NOMO-1 (cell line): Measurements from ENCODE around the gene RERG.
"Not testable (repeated sequence)": the region's sequence is repeated elsewhere in the genome, so short reads cannot be mapped to it uniquely, and the experiment has no call there.

Experiments used
- DNase-seq, 2 experiments: peaks; one replicate each; lab custom pipeline; 2025; ENCODE audit not compliant: unreplicated experiment in 2 of 2; lab: John Stamatoyannopoulos, UW

Gene RERG, protein sequence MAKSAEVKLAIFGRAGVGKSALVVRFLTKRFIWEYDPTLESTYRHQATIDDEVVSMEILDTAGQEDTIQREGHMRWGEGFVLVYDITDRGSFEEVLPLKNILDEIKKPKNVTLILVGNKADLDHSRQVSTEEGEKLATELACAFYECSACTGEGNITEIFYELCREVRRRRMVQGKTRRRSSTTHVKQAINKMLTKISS

DNA sequence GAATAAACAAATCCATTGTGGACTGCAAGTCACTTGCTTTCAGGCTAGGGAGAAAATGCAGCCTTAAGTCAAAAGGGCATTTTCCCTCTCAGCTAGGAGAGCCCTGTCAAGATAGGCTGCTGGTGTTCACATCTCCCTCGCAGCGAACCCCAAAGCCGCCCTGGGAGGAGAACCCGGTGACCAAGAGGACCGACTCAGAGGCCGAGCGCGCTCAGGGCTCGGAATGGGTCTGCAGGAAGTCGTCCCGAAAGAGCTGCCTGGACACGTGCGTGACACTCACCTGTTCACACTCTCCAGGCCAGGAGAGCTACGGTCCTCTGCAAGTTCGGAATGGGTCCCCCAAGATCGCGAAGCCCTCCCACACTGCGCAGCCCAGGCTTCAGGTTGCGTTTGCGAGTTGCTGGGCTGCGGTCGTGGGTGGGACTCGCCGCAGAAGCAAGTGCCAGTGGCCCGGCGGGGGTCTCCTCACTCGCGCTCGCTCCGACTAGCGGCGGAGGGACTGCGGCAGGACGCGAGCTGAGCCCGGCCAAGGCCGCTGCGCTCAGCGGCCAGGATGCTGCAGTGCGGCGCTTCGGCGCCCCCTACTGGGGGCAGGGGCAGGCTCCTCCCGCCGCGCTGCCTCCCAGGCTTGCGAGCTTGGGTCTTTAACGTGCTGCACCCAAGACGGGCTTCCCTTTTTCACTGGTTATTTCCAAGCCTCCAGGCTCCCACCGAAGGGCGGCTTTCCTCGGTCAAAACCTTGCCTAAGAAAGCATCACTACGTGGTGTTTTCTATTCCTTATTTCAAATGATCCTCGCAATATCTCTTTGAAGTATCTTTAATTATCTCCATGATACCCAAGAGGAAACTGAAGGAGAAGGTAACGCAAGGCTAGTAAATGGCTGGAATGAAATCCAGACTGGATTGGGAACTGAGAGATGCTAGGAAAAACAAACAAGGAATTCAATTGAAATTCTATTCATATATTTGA lies at the start of gene RERG:
Gene RERG (minus strand): TSS at position 503 of the 971 bp plus-strand sequence. CDS start 3,928 bp downstream, outside the sequence.
- peak; percentile 46 to 74 for DNase-seq

DNA sequence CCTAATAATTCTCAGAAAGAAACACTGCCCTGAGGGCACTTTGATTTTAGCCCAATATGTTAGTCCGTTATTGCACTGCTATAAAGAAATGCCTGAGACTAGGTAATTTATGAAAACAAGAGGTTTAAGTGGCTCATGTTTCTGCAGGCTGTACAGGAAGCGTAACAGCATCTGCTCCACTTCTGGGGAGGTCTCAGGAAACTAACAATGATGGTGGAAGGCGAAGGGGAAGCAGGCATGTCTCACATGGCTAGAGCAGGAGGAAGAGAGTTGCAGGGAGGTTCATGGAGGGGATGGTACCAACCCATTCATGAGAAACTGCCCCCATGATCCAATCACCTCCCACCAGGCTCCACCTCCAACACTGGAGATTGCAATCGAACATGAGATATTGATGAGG lies 49.4 kb upstream of the RERG start:
- no peak for DNase-seq

DNA sequence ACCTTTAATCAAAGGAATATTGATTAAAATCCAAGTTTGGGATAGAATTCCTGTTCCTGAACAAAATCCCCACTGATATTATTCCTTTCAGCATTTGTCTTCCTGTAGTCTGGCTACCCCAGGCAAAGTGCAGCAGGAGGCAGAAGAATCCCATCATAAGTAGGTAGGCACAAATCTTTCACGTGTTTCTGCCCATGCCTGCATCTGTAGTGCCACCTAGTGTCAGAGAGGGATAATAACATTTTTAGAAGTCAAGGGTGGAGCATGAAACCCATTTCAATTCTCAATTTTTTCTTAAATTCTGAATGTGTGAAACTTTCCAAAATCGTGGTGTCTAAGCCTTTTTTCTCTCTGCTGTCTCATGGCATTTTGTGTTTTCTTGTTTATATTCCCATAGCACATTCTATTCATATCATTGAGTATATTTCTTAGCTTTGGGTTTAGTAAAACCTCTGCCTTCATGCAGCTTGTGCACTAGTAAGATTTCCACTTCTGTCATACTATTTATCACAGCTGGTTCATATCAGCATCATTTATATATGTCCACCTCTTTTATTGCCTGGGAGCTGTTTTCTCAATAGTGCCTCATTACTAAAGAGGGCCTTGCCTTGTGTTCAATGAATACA lies 47.8 kb upstream of the RERG start:
- DNase-seq: peak; percentile 36 to 63

DNA sequence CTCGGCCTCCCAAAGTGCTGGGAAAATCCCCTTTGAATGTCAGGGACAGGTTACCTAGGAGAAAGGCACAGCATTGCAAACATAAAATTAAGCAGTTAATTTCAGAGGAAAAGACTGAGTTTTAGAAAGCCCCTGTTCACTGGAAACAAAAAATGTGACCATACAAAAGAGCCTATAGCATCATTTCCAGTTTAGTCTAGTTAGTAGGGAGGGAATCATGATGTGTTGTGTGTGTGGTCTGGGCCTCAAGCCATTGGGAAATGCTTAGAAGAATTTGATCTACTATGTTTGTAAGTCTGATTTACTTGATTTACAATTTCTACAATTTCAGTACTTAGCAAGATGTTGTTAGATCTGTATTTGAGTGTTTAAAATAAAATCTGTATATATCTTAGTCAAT lies 47.1 kb upstream of the RERG start:
- DNase-seq: no peak

DNA sequence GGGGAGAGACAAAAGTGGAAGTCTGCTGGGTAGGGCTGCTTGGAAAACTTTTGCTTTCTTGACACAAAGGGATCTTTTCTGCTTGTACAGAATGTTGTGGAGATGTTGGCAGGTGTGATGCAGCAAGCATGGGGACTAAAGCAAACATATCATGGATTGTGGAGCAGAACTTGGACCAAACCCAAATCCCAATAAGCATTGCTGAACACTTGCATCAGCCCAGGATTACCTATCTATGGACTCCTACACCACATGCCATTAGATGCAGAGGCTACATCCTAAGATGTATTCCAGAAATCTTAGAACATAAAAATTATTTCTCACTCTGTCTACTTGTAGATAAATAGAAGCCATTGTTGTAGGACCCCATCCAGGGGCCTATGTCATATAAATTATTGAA lies 44.7 kb upstream of the RERG start:
- no peak for DNase-seq

DNA sequence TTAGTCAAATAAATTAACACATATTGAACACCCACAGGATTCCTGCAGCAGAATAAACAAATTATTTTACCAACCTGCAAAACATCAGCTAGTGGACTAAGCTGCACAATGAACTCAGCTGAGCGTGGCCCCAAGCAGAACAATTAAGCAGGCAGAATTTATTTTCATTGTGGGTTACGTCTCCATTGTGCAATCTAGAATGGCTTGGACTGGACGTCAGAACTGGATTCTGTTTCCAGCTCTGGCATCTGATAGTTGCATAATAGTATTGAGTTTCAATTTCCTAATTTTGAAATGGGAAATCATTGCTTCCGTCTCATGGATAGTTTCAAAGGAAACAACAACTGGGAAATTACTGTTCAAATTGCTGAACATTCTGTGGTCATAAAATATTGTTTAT lies 35.5 kb upstream of the RERG start:
- DNase-seq: no peak

DNA sequence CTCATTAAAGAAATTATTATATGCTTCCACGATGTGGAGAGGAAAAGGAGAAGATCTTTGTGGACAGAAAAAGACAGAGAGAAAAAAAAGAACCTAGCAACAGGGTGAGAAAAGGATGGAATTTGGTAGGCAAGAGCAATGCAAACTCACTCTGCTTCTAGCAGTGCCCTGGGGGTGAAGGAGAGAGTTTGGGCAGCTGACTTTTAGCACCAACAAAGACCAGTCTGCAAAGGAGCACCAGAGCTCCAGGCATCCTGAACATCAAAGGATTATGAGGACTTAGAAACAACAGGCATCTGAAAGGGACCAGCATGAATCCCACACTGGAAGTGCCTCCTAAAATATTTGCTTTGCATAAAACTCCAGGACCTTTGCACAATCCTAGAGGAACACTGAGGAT lies 32.8 kb upstream of the RERG start:
- no peak for DNase-seq

DNA sequence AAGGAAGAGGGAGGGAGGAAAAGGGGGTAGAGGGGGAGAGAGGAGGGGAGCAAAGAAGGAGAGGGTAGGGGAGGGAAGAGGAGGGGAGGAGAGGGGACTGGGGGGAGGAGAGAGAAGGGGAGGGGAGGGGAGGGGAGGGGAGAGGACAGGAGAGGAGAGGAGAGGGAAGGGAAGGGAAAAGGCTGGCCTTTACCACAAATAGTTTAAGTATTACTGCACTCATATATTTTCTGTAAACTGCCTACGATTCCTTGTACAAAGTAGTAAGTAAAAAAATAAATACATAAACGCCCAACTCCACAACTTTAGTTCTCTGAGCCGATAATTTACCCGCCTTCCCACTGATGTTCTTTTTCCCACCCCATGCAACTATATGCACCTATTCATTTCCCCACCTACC lies 23.7 kb upstream of the RERG start:
- DNase-seq: no peak

DNA sequence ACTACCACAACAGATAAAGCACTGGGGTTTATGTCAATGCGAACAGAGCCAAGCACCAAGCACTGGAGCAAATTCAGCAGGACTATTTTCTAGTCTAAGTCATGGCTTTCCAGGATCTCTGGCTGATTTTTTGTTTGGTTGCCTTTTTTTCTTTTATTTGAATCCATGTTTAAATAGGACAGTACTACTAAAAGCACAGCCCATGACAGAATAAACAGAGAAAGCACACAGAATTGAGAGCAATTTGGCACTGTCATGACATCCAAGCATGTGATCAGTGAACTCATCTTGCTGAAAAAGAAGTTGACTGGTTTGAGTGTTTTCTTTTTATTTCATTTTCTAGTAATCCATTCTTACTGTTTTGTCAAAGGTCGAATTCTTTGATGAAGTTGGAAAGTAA lies 23.1 kb upstream of the RERG start:
- no peak for DNase-seq

DNA sequence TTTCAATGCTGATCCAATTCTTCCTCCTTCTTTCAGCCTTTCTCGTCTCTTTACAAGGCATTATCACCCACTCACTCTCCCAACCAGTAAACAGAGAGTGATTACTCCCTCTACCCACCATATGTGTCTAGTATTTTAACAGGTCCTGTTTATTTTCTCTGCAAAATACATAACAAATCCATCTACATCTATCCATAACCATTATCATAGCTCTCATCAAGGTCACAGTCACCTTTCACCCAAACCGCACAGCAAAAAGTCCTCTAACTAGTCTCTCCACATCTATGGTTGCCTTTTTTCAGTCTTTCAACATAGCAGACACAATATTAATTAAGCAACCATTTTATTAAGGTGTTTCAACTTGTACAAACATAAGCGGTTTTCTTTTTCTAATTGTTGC lies 21.9 kb upstream of the RERG start:
- no peak for DNase-seq

DNA sequence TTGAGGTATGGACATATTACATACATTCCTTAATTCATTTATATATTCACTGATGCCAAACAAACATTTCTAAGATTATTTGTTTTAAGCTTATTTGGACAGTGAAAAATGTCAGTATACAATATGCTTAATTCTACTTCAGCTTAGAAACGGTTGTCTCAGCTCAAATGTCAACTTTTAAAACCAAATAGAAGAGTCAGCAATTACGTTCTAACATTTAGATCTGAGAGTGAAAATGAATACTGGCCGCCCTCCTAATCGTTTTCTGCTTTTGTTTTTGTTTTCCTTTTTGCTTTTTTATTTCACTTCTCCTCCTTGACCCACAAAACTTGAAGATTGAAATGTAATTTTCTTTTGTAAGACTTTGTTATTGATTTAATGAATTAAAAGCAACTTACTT lies 19.7 kb upstream of the RERG start:
- no peak for DNase-seq

DNA sequence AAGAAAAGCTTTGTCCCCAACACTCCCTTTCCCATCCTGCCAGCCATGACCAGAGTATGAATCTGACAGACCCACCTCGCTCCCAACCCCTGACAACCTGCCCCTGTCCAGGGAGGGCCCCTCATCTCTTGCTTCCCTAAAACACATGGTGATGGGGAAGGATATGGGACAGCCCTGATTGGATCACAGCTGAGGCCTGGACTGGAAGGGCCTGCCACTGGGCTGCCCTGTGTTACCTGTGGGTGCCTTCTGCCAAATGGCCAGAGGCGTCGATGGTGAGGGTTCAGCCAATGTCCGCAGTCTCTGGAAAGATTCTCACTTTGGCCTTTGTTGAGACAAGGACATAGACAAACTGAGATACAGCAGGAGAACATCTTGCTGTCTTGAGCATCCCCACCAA lies 13.3 kb upstream of the RERG start:
- DNase-seq: no peak

DNA sequence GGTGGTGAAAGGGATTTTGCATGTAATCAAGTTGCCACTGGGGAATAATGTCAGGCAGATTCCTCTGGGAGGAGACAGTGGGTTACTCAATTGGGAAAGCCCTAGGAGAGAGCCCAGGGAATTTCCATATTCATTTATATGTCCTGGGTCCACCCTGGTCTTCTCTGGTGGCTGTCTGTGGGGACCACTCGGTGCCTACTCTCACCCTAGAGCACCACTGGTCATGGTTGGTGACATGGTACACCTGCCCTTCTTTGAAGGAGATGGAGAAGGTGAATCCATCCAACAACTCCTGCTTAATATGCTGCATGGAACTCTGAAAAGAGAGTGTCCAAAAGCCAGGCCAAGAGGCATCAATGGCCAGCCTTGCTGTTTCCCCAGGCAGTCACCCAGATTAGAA lies 12.8 kb upstream of the RERG start:
- DNase-seq: no peak

DNA sequence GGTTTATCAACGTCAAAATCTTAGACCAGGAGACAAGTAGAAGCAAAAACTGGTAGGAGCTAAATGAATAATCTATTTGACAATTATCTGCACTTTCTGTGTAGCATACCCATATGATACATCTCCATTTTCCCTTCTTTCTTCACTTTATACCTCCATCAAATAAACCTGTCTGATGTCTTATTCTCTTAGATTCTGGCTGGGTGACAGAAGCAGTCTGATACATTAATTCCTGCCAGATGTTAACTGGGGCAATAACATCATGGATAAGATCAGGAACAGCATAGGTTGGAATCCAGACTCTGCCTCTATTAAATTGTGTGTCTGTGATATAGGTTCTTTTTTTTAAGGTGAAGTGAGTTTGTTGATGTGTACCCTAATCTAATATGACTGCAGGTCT lies 11.7 kb upstream of the RERG start:
- no peak for DNase-seq

DNA sequence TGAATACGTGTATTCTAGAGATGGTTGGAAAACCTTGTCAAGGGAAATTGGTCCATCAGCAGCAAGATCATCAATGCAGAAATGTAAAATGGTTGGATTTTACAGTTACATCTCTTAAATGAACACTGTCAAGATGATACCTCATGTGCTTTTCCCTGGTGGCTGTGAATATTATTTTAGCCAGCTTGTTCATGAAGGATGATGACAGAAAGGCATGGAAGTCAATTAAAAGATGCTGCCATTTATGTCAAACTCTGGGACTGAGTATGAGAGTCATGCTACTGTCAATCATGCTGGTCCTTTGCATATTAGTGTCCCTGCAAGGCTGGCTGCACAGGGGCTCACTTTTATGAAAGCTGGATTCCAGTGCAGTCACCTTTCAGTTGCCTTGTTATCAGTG lies 10.3 kb upstream of the RERG start:
- no peak for DNase-seq

DNA sequence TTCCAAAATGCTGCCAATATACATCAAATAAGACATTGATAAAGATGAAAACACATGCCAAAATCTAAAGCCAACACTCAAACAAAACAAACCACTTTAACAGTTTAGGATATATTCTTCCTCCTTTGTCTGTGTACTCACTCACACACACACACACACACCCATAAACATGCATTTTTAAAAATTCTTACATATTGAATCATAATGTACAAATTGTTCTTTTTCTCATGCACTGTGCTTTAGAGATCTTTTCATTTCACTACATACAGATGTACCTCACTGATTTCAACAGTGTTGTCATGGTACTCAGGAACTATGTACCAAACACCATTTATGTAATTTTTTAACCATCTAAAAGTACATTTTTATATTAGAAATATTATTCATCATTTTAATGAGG lies 9.5 kb upstream of the RERG start:
- no peak for DNase-seq

DNA sequence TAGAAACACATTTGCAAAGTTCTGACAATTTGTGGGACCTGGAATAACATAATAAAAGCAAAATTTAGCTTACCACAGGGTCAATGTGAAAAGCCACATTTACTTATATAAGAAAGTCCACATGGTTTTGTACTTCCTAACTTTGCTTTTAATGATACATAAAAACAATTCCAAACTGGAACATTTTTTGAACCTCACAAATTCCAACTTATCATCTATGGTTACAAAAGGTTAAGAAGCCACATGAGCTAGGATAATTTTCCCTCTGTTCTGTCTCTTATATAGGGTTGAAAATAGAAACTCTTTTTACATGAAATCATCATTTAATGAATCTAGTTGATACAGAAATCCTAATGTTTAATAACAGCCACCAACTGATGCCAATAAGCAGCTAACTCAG lies 8.9 kb upstream of the RERG start:
- no peak for DNase-seq

DNA sequence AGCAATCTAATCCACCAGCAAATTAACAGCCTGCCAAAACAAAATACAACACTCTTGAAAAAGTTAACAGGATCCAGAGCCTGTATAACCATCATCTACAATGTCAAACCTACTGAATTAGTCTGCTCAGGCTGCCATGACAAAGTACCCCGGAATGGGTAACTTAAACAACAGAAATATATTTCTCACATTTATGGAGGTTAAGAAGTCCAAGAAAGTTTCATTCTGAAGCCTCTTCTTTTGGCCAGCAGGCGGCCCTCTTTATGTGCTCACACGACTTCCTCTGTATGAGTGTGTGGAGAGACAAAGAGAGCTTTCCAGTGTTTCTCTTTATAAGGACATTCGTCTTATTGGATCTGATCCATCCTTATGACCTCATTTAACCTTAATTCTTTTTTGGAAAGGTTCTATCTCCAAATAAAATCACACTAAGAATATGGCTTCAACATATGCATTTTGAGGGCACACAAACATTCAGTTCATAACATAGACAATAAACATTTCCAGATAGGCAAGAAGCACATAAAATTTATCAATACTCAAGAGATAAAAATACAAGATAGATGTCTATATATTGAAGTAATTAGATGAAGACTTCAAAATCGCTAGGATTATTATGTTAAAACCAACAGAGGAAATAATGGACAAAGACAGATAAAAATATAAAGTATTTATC lies 5.9 kb upstream of the RERG start:
- DNase-seq: peak in 1 of 2 experiments; percentile 19

DNA sequence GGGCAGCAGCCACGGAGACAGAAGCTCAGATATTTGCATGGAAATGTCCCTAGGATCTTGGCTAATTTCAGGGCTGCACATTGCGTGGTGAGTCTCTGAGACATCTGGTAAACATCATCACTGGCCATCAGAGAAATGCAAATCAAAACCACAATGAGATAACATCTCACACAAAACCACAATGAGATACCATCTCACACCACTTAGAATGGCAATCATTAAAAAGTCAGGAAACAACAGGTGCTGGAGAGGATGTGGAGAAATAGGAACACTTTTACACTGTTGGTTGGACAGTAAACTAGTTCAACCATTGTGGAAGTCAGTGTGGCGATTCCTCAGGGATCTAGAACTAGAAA lies 4.6 kb upstream of the RERG start:
- DNase-seq: not testable (repeated sequence)

DNA sequence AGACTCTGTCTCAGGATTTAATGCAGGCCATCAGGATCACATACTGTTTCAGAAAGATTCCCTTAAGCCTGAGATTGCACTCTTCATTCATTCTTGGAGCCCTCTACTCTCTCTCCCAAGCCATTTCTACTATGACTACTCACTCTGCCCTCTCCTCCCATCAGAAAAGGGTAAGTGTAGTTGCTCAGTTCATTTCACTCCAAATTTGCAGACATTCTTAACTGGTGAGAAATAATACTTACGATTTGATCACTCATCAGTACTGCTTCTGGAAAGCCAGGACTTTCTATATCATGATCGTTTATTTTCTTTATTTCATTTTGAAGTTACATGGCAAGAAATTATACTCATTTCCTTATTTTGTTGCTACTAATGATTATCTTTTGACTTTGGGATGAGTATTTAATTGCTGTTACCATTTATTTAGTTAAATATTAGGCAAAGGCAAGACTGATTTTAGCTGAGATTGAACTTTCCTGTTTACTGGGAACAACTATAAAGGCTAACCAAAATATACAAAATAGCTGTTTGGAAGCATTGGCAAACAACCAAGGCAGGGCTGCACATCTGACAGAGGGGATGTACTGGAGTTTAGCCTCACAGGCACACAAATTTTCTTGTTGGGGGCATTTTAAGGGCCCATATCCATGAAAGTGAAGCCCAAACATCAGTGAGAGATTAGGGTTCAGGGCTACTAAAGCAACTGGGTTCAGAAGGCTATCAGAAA lies 4.1 kb upstream of the RERG start:
- DNase-seq: no peak

DNA sequence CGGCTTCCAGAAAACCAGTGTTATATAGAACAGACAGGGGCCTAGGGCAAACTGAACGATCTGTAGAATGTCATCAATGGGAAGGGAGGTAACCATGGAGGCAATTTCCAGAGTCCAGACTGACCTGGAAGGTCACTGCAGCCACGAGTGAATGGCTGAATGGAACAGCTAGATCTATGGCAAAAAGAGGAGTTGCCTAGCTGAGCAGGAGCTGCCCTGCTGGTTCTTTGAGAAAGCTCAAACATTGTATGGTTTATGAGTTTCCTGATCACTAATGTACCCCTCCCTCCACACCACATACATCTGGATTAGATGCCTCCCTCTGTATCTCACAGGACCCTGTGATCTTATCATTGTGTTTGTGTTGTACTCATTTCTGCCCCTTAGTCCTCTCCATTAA lies 1.0 kb upstream of the RERG start:
- DNase-seq: no peak
